Measurements from ENCODE around the gene LCN10.
"Not testable (repeated sequence)": the region's sequence is repeated elsewhere in the genome, so short reads cannot be mapped to it uniquely, and the experiment has no call there.

LCN10 gene

GRCh38 chr9:136771907-136772415 lies 29.2 kb upstream of the LCN10 start:
- no peak for DNase-seq

- no peak for DNase-seq
Measured at GRCh38 chr9:136769710-136770191, 27.0 kb upstream of the LCN10 start.

GRCh38 chr9:136766410-136767120 lies 23.8 kb upstream of the LCN10 start:
- peak; percentile 77 for DNase-seq

GRCh38 chr9:136765745-136766409 lies 23.1 kb upstream of the LCN10 start:
- peak; percentile 57 for DNase-seq

- no peak for DNase-seq
Measured at GRCh38 chr9:136765041-136765440, 22.3 kb upstream of the LCN10 start.

GRCh38 chr9:136764301-136764891 lies 21.7 kb upstream of the LCN10 start, which contains the start of gene LCN15:
TSS of gene LCN15 (minus strand) at chr9:136764518. CDS start at chr9:136764488, 30 bp downstream.
- DNase-seq: no peak

GRCh38 chr9:136763649-136764035 lies 20.9 kb upstream of the LCN10 start:
- DNase-seq: no peak

GRCh38 chr9:136762915-136763648 lies 20.3 kb upstream of the LCN10 start:
- DNase-seq: peak; percentile 83

GRCh38 chr9:136762221-136762691 lies 19.5 kb upstream of the LCN10 start:
- DNase-seq: no peak

- DNase-seq: no peak
Measured at GRCh38 chr9:136761545-136761981, 18.8 kb upstream of the LCN10 start.

- peak; percentile 84 for DNase-seq
Measured at GRCh38 chr9:136760834-136761544, 18.2 kb upstream of the LCN10 start.

- no peak for DNase-seq
Measured at GRCh38 chr9:136760424-136760823, 17.7 kb upstream of the LCN10 start.

GRCh38 chr9:136759436-136760325 lies 16.9 kb upstream of the LCN10 start:
- no peak for DNase-seq

- DNase-seq: no peak
Measured at GRCh38 chr9:136759001-136759400, 16.3 kb upstream of the LCN10 start.

- DNase-seq: no peak
Measured at GRCh38 chr9:136757751-136758140, 15.0 kb upstream of the LCN10 start.

- peak; percentile 69 for DNase-seq
Measured at GRCh38 chr9:136757328-136757727, 14.6 kb upstream of the LCN10 start.

GRCh38 chr9:136756836-136757235 lies 14.1 kb upstream of the LCN10 start:
- no peak for DNase-seq

- DNase-seq: no peak
Measured at GRCh38 chr9:136756134-136756438, 13.3 kb upstream of the LCN10 start.

- not testable (repeated sequence) for DNase-seq
Measured at GRCh38 chr9:136755302-136756133, 12.8 kb upstream of the LCN10 start.

- no peak for DNase-seq
Measured at GRCh38 chr9:136754626-136755301, 12.0 kb upstream of the LCN10 start.

Data from RPMI8226 (cell line).